HEK293 (cell line): ENCODE measurements around the gene ANO1.

Experiments used
- SALL2 ChIP-seq: fragments of 450-650 bp; formaldehyde crosslinking; IDR thresholded peaks from 2 replicates; pipeline ENCODE4 v1.5.0; 2017; ENCODE audit warnings: missing biosample characterization, mild to moderate bottlenecking, missing genetic modification characterization, borderline replicate concordance
- ZIC2 ChIP-seq: fragments of 450-650 bp; formaldehyde crosslinking; IDR thresholded peaks from 2 replicates; pipeline ENCODE4 v1.5.1; 2016; ENCODE audit warnings: missing biosample characterization, missing genetic modification characterization
- ZNF664 ChIP-seq: fragments of 450-650 bp; formaldehyde crosslinking; IDR thresholded peaks from 2 replicates; pipeline ENCODE4 v1.5.1; 2016; ENCODE audit warnings: missing biosample characterization, missing genetic modification characterization
- ZNF837 ChIP-seq: fragments of 450-650 bp; formaldehyde crosslinking; IDR thresholded peaks from 2 replicates; pipeline ENCODE4 v1.5.1; 2016; ENCODE audit warnings: missing biosample characterization, missing genetic modification characterization
- ZSCAN30 ChIP-seq: fragments of 450-650 bp; IDR thresholded peaks from 2 replicates; pipeline ENCODE4 v1.5.1; 2018; ENCODE audit warnings: missing biosample characterization, mild to moderate bottlenecking, missing genetic modification characterization, moderate library complexity
- TF ChIP-seq, protein P1 (sequence below): fragments of 450-650 bp; formaldehyde crosslinking; IDR thresholded peaks from 2 replicates; pipeline ENCODE4 v1.5.1; 2016; ENCODE audit warnings: missing biosample characterization, missing genetic modification characterization
- TF ChIP-seq, protein P2 (sequence below): fragments of 450-650 bp; formaldehyde crosslinking; IDR thresholded peaks from 2 replicates; pipeline ENCODE4 v1.5.1; 2016; ENCODE audit warnings: missing biosample characterization, missing genetic modification characterization

DNA sequence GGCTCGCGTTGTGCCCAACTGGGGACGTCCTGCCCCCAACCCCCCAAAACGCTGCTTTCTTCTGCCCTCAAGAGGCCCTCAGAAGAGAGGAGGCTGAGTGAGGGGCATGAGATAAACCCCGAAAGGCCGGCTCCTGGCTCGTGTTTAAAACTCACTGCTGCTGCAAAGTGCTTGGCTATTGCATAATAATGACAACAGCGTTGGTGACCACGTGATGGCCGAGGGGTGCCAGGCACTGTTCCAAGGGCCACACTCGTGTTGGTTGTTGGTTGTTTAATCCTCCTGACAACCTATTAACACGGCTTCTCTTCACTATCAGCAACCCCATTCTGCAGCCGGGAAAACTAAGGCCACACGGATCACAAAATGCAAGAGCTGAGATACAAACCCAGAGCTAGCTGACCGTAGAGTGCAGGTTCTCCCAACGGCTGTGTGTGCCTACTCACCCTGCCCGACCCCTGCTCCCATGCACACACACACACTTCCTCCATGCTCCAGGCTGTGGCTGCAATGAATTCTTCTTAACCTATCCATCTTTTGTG is 51.0 kb downstream of the ANO1 start:
- TF ChIP-seq ZIC2 (tag by site-specific recombination) (no peak), ZNF837 (tag by site-specific recombination) (no peak), ZSCAN30 (tag by site-specific recombination) (no peak), ZNF664 (tag by site-specific recombination) (no peak), SALL2 (tag by site-specific recombination) (no peak)
- TF ChIP-seq, protein P1, sequence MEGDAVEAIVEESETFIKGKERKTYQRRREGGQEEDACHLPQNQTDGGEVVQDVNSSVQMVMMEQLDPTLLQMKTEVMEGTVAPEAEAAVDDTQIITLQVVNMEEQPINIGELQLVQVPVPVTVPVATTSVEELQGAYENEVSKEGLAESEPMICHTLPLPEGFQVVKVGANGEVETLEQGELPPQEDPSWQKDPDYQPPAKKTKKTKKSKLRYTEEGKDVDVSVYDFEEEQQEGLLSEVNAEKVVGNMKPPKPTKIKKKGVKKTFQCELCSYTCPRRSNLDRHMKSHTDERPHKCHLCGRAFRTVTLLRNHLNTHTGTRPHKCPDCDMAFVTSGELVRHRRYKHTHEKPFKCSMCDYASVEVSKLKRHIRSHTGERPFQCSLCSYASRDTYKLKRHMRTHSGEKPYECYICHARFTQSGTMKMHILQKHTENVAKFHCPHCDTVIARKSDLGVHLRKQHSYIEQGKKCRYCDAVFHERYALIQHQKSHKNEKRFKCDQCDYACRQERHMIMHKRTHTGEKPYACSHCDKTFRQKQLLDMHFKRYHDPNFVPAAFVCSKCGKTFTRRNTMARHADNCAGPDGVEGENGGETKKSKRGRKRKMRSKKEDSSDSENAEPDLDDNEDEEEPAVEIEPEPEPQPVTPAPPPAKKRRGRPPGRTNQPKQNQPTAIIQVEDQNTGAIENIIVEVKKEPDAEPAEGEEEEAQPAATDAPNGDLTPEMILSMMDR (tag by site-specific recombination) = no peak
- TF ChIP-seq, protein P2, sequence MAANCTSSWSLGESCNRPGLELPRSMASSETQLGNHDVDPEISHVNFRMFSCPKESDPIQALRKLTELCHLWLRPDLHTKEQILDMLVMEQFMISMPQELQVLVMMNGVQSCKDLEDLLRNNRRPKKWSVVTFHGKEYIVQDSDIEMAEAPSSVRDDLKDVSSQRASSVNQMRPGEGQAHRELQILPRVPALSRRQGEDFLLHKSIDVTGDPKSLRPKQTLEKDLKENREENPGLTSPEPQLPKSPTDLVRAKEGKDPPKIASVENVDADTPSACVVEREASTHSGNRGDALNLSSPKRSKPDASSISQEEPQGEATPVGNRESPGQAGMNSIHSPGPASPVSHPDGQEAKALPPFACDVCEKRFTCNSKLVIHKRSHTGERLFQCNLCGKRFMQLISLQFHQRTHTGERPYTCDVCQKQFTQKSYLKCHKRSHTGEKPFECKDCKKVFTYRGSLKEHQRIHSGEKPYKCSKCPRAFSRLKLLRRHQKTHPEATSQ (tag by site-specific recombination) = no peak
